Measurements from ENCODE around the gene EPB41. TPM values are rescaled to one million over a fixed set of nuclear protein-coding genes. Genes with fewer than 3 reads are reported as not detected.

EPB41 gene
- total and polyA plus RNA-seq, 2 experiments from 2014 or later, result 0.89 to 1.5 TPM

GRCh38 chr1:28885977-28886730, 28.2 kb upstream of the EPB41 start:
- TF ChIP-seq EZH2 (IDR thresholded peaks at IDR 0.05; ENCODE audit: insufficient read depth, poor library complexity, severe bottlenecking), result no peak
- TF ChIP-seq EZH2phosphoT487 (IDR thresholded peaks at IDR 0.05; ENCODE audit: insufficient read depth, low read depth), result no peak
- peak; percentile 7 for DNase-seq
- in situ Hi-C loops (cut with MboI), result loop anchor here (5.0 to 10.0 kb wide), 2 partner anchors 146 to 309 kb away; no protein-coding TSS in a partner anchor
- peak overlapping the region; percentile 87 for H2AFZ ChIP-seq
- peak overlapping the region; percentile 82 for H3K4me2 ChIP-seq (ENCODE audit: unreplicated experiment)
- H4K20me1 ChIP-seq (ENCODE audit: insufficient read depth), result no peaks in the 10 kb centered on the region
- peaks cover 9% of the 10 kb centered on the region for H3F3A ChIP-seq (ENCODE audit: insufficient read depth)
- WGBS, 2 experiments (ENCODE audit: low coverage in 1 of 2, low lambda C conversion rate in 2 of 2, missing lambda C conversion rate in 2 of 2), result 63 to 64% methylated on average over 17 of the region's 17 CpGs
- no peak overlapping the region for H3K27ac ChIP-seq
- no peaks in the 10 kb centered on the region for H3K9me3 ChIP-seq (ENCODE audit: low read depth)
- H3K27me3 ChIP-seq (replicated peaks; ENCODE audit: insufficient read depth), result no peaks in the 10 kb centered on the region
- no peaks in the 10 kb centered on the region for H3K36me3 ChIP-seq (ENCODE audit: low read depth)
- peaks cover 5% of the 10 kb centered on the region; the same call in 1 of the 2 replicates for H3K4me1 ChIP-seq (ENCODE audit: insufficient read depth)
- no peak overlapping the region; the same call in 1 of the 2 replicates for H3K9ac ChIP-seq
- no peaks in the 10 kb centered on the region for H3K79me2 ChIP-seq (ENCODE audit: insufficient read depth)
- peak overlapping the region; percentile 76; the same call in 1 of the 2 replicates for H3K4me3 ChIP-seq
- H3K9me2 ChIP-seq (ENCODE audit: insufficient read depth), result no peaks in the 10 kb centered on the region

GRCh38 chr1:28886731-28887418, 27.5 kb upstream of the EPB41 start:
- Histone ChIP-seq H3K9me3 (ENCODE audit: low read depth) (no peaks in the 10 kb centered on the region), H3K4me3 (peak overlapping the region; percentile 76), H3K27ac (no peak overlapping the region), H3K36me3 (ENCODE audit: low read depth) (no peaks in the 10 kb centered on the region), H4K20me1 (ENCODE audit: insufficient read depth) (no peaks in the 10 kb centered on the region), H2AFZ (peak overlapping the region; percentile 87), H3F3A (ENCODE audit: insufficient read depth) (peaks cover 9% of the 10 kb centered on the region), H3K9me2 (ENCODE audit: insufficient read depth) (no peaks in the 10 kb centered on the region), H3K4me1 (ENCODE audit: insufficient read depth) (peaks cover 5% of the 10 kb centered on the region; the same call in 1 of the 2 replicates), H3K79me2 (ENCODE audit: insufficient read depth) (no peaks in the 10 kb centered on the region), H3K4me2 (ENCODE audit: unreplicated experiment) (peak overlapping the region; percentile 82), H3K9ac (peak overlapping the region; percentile 66), H3K27me3 (replicated peaks; ENCODE audit: insufficient read depth) (no peaks in the 10 kb centered on the region)
- TF ChIP-seq EZH2phosphoT487 (IDR thresholded peaks at IDR 0.05; ENCODE audit: insufficient read depth, low read depth), result no peak
- in situ Hi-C loops (cut with MboI), result loop anchor here (5.0 to 10.0 kb wide), 2 partner anchors 145 to 308 kb away; no protein-coding TSS in a partner anchor
- 4 to 5% methylated on average over 23 to 43 of the region's 43 CpGs for WGBS, 2 experiments (ENCODE audit: low coverage in 1 of 2, low lambda C conversion rate in 2 of 2, missing lambda C conversion rate in 2 of 2)
- peak; percentile 71 for DNase-seq

- TF ChIP-seq EZH2phosphoT487 (IDR thresholded peaks at IDR 0.05; ENCODE audit: insufficient read depth, low read depth), result no peak
- no peak for TF ChIP-seq EZH2 (IDR thresholded peaks at IDR 0.05; ENCODE audit: insufficient read depth, poor library complexity, severe bottlenecking)
- Histone ChIP-seq H2AFZ (peak overlapping the region; percentile 87), H3K4me2 (ENCODE audit: unreplicated experiment) (peak overlapping the region; percentile 82), H3F3A (ENCODE audit: insufficient read depth) (peaks cover 9% of the 10 kb centered on the region), H3K79me2 (ENCODE audit: insufficient read depth) (no peaks in the 10 kb centered on the region), H3K27ac (no peak overlapping the region), H3K9me2 (ENCODE audit: insufficient read depth) (no peaks in the 10 kb centered on the region), H3K9me3 (ENCODE audit: low read depth) (no peaks in the 10 kb centered on the region), H3K4me1 (ENCODE audit: insufficient read depth) (peaks cover 5% of the 10 kb centered on the region; the same call in 1 of the 2 replicates), H3K4me3 (peak overlapping the region; percentile 76), H3K36me3 (ENCODE audit: low read depth) (no peaks in the 10 kb centered on the region), H4K20me1 (ENCODE audit: insufficient read depth) (no peaks in the 10 kb centered on the region), H3K9ac (peak overlapping the region; percentile 66), H3K27me3 (replicated peaks; ENCODE audit: insufficient read depth) (no peaks in the 10 kb centered on the region)
- DNase-seq, result peak; percentile 25
- 4 to 7% methylated on average over 3 to 24 of the region's 41 CpGs for WGBS, 2 experiments (ENCODE audit: low coverage in 1 of 2, low lambda C conversion rate in 2 of 2, missing lambda C conversion rate in 2 of 2)
- in situ Hi-C loops (cut with MboI), result loop anchor here (5.0 to 10.0 kb wide), 2 partner anchors 145 to 307 kb away; no protein-coding TSS in a partner anchor
Observed at GRCh38 chr1:28887419-28887834, 26.9 kb upstream of the EPB41 start.

- peak overlapping the region; percentile 87 for H2AFZ ChIP-seq
- no peaks in the 10 kb centered on the region for H3K9me2 ChIP-seq (ENCODE audit: insufficient read depth)
- H3K4me1 ChIP-seq (ENCODE audit: insufficient read depth), result peaks cover 5% of the 10 kb centered on the region; the same call in 1 of the 2 replicates
- no peaks in the 10 kb centered on the region for H3K79me2 ChIP-seq (ENCODE audit: insufficient read depth)
- peaks cover 9% of the 10 kb centered on the region for H3F3A ChIP-seq (ENCODE audit: insufficient read depth)
- WGBS, 2 experiments (ENCODE audit: low coverage in 1 of 2, low lambda C conversion rate in 2 of 2, missing lambda C conversion rate in 2 of 2), result 32 to 40% methylated on average over 22 to 24 of the region's 24 CpGs
- no peaks in the 10 kb centered on the region for H3K36me3 ChIP-seq (ENCODE audit: low read depth)
- no peaks in the 10 kb centered on the region for H4K20me1 ChIP-seq (ENCODE audit: insufficient read depth)
- H3K4me2 ChIP-seq (ENCODE audit: unreplicated experiment), result peak overlapping the region; percentile 82
- in situ Hi-C loops (cut with MboI), result loop anchor here (5.0 to 10.0 kb wide), 2 partner anchors 144 to 307 kb away; no protein-coding TSS in a partner anchor
- H3K27me3 ChIP-seq (replicated peaks; ENCODE audit: insufficient read depth), result no peaks in the 10 kb centered on the region
- H3K27ac ChIP-seq, result no peak overlapping the region
- peak overlapping the region; percentile 66 for H3K9ac ChIP-seq
- peak overlapping the region; percentile 76 for H3K4me3 ChIP-seq
- no peak for DNase-seq
- TF ChIP-seq EZH2 (IDR thresholded peaks at IDR 0.05; ENCODE audit: insufficient read depth, poor library complexity, severe bottlenecking), result no peak
- no peak for TF ChIP-seq EZH2phosphoT487 (IDR thresholded peaks at IDR 0.05; ENCODE audit: insufficient read depth, low read depth)
- H3K9me3 ChIP-seq (ENCODE audit: low read depth), result no peaks in the 10 kb centered on the region
Observed at GRCh38 chr1:28887835-28888682, 26.3 kb upstream of the EPB41 start.

Measured in GM23248 (cell line).